MM.1S (cell line): ENCODE data around the gene SLC44A1.

Experiments
- DNase-seq: peaks from one replicate; pipeline ENCODE4 v3.0.0-alpha.2; 2015
- H2AFZ ChIP-seq: fragments of 300-600 bp; sonication (generic); 2 replicates; pipeline ENCODE4 v1.6.0; 2016; ENCODE audit warnings: antibody characterized with exemption, low read length
- H3F3A ChIP-seq: fragments of 300-600 bp; sonication (generic); 2 replicates; pipeline ENCODE4 v1.6.1; 2016; ENCODE audit warnings: mild to moderate bottlenecking, antibody characterized with exemption, low read length, moderate library complexity, mixed read lengths; ENCODE audit not compliant: insufficient read depth
- H3K27ac ChIP-seq: fragments of 300-600 bp; sonication (generic); 2 replicates; pipeline ENCODE4 v1.5.1; 2016; ENCODE audit warnings: mild to moderate bottlenecking, low read length
- H3K27me3 ChIP-seq: fragments of 300-600 bp; sonication (generic); replicated peaks from 2 replicates; pipeline ENCODE4 v1.6.0; 2016; ENCODE audit warnings: low read length; ENCODE audit not compliant: insufficient read depth
- H3K36me3 ChIP-seq: fragments of 300-600 bp; sonication (generic); replicated peaks from 2 replicates; pipeline ENCODE4 v1.6.1; 2016; ENCODE audit warnings: mild to moderate bottlenecking, low read length, mixed read lengths; ENCODE audit not compliant: insufficient read depth
- H3K4me1 ChIP-seq: fragments of 300-600 bp; sonication (generic); 2 replicates; pipeline ENCODE4 v1.6.1; 2016; ENCODE audit warnings: low read length, mixed read lengths
- H3K4me2 ChIP-seq: fragments of 300-600 bp; sonication (generic); 2 replicates; pipeline ENCODE4 v1.6.0; 2016; ENCODE audit warnings: low read depth, low read length
- H3K4me3 ChIP-seq: fragments of 300-600 bp; sonication (generic); 2 replicates; pipeline ENCODE4 v1.5.1; 2016; ENCODE audit warnings: low read length, mixed read lengths
- H3K79me2 ChIP-seq: fragments of 300-600 bp; sonication (generic); 2 replicates; pipeline ENCODE4 v1.6.1; 2016; ENCODE audit warnings: mixed run types, low read length, mixed read lengths
- H3K9ac ChIP-seq: fragments of 300-600 bp; sonication (generic); 2 replicates; pipeline ENCODE4 v1.6.1; 2016; ENCODE audit warnings: low read length, mixed read lengths
- H3K9me2 ChIP-seq: fragments of 300-600 bp; sonication (generic); replicated peaks from 2 replicates; pipeline ENCODE4 v1.6.1; 2016; ENCODE audit warnings: mild to moderate bottlenecking, low read length, mixed read lengths; ENCODE audit not compliant: insufficient read depth
- H3K9me3 ChIP-seq: fragments of 300-600 bp; sonication (generic); replicated peaks from 2 replicates; pipeline ENCODE4 v1.6.1; 2016; ENCODE audit warnings: mild to moderate bottlenecking, low read length, mixed read lengths; ENCODE audit not compliant: insufficient read depth
- H4K20me1 ChIP-seq: fragments of 300-600 bp; sonication (generic); 2 replicates; pipeline ENCODE4 v1.6.1; 2016; ENCODE audit warnings: mild to moderate bottlenecking, low read length, moderate library complexity, mixed read lengths; ENCODE audit not compliant: insufficient read depth
- EZH2 ChIP-seq: fragments of 300-600 bp; sonication (generic); optimal IDR thresholded peaks from 2 replicates; pipeline ENCODE3; 2017; ENCODE audit warnings: low read depth, mild to moderate bottlenecking, antibody characterized with exemption, low read length, mixed read lengths
- EZH2phosphoT487 ChIP-seq: fragments of 300-600 bp; sonication (generic); IDR thresholded peaks from 2 replicates; pipeline ENCODE4 v1.6.1; 2018; ENCODE audit warnings: antibody characterized with exemption, low read length
- TF ChIP-seq, protein P1 (sequence below): fragments of 300-600 bp; sonication (generic); IDR thresholded peaks from 2 replicates; pipeline ENCODE4 v1.5.1; 2016; ENCODE audit warnings: antibody characterized with exemption, low read length, mixed read lengths

Gene SLC44A1

GRCh38 chr9:105373723-105374122 is 129.3 kb downstream of the SLC44A1 start:
- Histone ChIP-seq H3K9me2 (no peaks in the 10 kb centered on the region), H3K79me2 (no peaks in the 10 kb centered on the region), H3K4me2 (no peak overlapping the region), H3K27me3 (no peaks in the 10 kb centered on the region), H2AFZ (no peak overlapping the region), H3F3A (no peaks in the 10 kb centered on the region), H3K9ac (no peak overlapping the region), H4K20me1 (no peaks in the 10 kb centered on the region), H3K27ac (no peak overlapping the region), H3K9me3 (no peaks in the 10 kb centered on the region), H3K4me3 (no peak overlapping the region), H3K4me1 (no peaks in the 10 kb centered on the region), H3K36me3 (no peaks in the 10 kb centered on the region; the same call in none of the 2 replicates)
- no peak for DNase-seq
- TF ChIP-seq EZH2 (no peak), EZH2phosphoT487 (no peak)
- TF ChIP-seq, protein P1, sequence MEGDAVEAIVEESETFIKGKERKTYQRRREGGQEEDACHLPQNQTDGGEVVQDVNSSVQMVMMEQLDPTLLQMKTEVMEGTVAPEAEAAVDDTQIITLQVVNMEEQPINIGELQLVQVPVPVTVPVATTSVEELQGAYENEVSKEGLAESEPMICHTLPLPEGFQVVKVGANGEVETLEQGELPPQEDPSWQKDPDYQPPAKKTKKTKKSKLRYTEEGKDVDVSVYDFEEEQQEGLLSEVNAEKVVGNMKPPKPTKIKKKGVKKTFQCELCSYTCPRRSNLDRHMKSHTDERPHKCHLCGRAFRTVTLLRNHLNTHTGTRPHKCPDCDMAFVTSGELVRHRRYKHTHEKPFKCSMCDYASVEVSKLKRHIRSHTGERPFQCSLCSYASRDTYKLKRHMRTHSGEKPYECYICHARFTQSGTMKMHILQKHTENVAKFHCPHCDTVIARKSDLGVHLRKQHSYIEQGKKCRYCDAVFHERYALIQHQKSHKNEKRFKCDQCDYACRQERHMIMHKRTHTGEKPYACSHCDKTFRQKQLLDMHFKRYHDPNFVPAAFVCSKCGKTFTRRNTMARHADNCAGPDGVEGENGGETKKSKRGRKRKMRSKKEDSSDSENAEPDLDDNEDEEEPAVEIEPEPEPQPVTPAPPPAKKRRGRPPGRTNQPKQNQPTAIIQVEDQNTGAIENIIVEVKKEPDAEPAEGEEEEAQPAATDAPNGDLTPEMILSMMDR: no peak

GRCh38 chr9:105375323-105375722 is 130.9 kb downstream of the SLC44A1 start:
- no peaks in the 10 kb centered on the region for H3K79me2 ChIP-seq

GRCh38 chr9:105376893-105377292 is 132.4 kb downstream of the SLC44A1 start:
- Histone ChIP-seq H2AFZ (no peak overlapping the region), H3K4me1 (no peaks in the 10 kb centered on the region), H3K27ac (no peak overlapping the region), H3K27me3 (no peaks in the 10 kb centered on the region), H3K9ac (no peak overlapping the region), H3K9me2 (no peaks in the 10 kb centered on the region), H3K9me3 (no peaks in the 10 kb centered on the region), H3K4me2 (no peak overlapping the region), H3F3A (no peaks in the 10 kb centered on the region), H3K4me3 (no peak overlapping the region), H4K20me1 (no peaks in the 10 kb centered on the region), H3K36me3 (no peaks in the 10 kb centered on the region; the same call in 1 of the 2 replicates), H3K79me2 (no peaks in the 10 kb centered on the region)
- no peak for DNase-seq
- TF ChIP-seq, protein P1: no peak
- TF ChIP-seq EZH2phosphoT487 (no peak), EZH2 (no peak)

More at GRCh38 chr9:105375323-105375722, 130.9 kb downstream of the SLC44A1 start:
- H2AFZ ChIP-seq: no peak overlapping the region
- no peaks in the 10 kb centered on the region for H3F3A ChIP-seq
- H3K4me3 ChIP-seq: no peak overlapping the region
- no peak overlapping the region for H3K27ac ChIP-seq
- H3K36me3 ChIP-seq: no peaks in the 10 kb centered on the region; the same call in 1 of the 2 replicates
- H3K9me2 ChIP-seq: no peaks in the 10 kb centered on the region
- TF ChIP-seq EZH2phosphoT487 (no peak), EZH2 (no peak)
- TF ChIP-seq, protein P1: no peak
- no peak for DNase-seq
- H3K27me3 ChIP-seq: no peaks in the 10 kb centered on the region
- H3K4me1 ChIP-seq: no peaks in the 10 kb centered on the region
- no peak overlapping the region for H3K9ac ChIP-seq
- H4K20me1 ChIP-seq: no peaks in the 10 kb centered on the region
- H3K4me2 ChIP-seq: no peak overlapping the region
- H3K9me3 ChIP-seq: no peaks in the 10 kb centered on the region
